ENCODE results near the gene BCL11A. TPM values are rescaled to one million over a fixed set of nuclear protein-coding genes. Genes with fewer than 3 reads are reported as not detected.

BCL11A gene
- total RNA-seq, 1 experiment from 2014 or later, result 91.4 TPM

DNA sequence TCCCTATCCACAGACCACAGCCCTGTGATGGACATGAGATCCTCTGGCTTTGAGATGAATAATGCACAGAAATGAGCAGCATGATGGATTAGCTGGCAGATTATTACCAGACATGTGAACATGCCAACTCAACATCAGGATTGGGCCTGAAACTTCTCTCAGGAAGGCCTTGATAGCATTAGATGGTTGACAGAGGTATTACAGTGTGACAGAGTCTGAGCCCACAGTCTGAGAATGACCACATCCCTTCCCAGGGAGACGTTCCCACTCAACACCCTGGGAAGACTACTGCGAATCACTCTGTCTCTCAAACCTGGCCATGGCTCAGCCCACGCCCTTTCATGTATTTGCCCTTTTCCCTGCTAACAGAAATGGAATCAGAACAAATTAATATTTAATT is 66.9 kb downstream of the BCL11A start:
- TF ChIP-seq, protein P1, sequence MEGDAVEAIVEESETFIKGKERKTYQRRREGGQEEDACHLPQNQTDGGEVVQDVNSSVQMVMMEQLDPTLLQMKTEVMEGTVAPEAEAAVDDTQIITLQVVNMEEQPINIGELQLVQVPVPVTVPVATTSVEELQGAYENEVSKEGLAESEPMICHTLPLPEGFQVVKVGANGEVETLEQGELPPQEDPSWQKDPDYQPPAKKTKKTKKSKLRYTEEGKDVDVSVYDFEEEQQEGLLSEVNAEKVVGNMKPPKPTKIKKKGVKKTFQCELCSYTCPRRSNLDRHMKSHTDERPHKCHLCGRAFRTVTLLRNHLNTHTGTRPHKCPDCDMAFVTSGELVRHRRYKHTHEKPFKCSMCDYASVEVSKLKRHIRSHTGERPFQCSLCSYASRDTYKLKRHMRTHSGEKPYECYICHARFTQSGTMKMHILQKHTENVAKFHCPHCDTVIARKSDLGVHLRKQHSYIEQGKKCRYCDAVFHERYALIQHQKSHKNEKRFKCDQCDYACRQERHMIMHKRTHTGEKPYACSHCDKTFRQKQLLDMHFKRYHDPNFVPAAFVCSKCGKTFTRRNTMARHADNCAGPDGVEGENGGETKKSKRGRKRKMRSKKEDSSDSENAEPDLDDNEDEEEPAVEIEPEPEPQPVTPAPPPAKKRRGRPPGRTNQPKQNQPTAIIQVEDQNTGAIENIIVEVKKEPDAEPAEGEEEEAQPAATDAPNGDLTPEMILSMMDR (conservative IDR thresholded peaks at IDR 0.05), result no peak
- no peak overlapping the region for H2BK20ac ChIP-seq (ENCODE audit: low read depth, low read length, poor library complexity, severe bottlenecking)
- no peak overlapping the region for H3K18ac ChIP-seq (ENCODE audit: insufficient read length, low read depth, low read length)
- no peak overlapping the region for H2BK15ac ChIP-seq (ENCODE audit: low read depth, low read length)
- Mint-ChIP-seq H3K4me1 (peaks cover 64 to 72% of the 10 kb centered on the region in 2 experiments), H3K27ac (no peak overlapping the region), H3K27me3 (ENCODE audit: low read depth) (no peaks in the 10 kb centered on the region), H3K9me3 (no peaks in the 10 kb centered on the region), H3K36me3 (ENCODE audit: insufficient read depth in 1 of 3, low read depth in 3 of 3) (peaks cover 7 to 53% (median 31%) of the 10 kb centered on the region in 3 experiments; a peak in 6 of 7 replicates), H3K4me3 (no peak overlapping the region)
- no peak overlapping the region for H4K8ac ChIP-seq (replicated peaks; ENCODE audit: insufficient read length, low read depth, low read length)
- no peak overlapping the region for H2BK5ac ChIP-seq (ENCODE audit: insufficient read length, low read length)
- H4K20me1 ChIP-seq (ENCODE audit: control insufficient read depth, insufficient read depth, insufficient read length), result no peaks in the 10 kb centered on the region
- H3K9me3 ChIP-seq (ENCODE audit: control insufficient read depth, low read depth, low read length), result no peaks in the 10 kb centered on the region
- H3K9ac ChIP-seq (ENCODE audit: extremely low read depth, insufficient read length, low read length), result no peak overlapping the region
- H3K4ac ChIP-seq (ENCODE audit: low read depth, low read length), result no peak overlapping the region
- no peak overlapping the region for H3K4me2 ChIP-seq (ENCODE audit: insufficient read depth, insufficient read length, low read length)
- peaks cover 7% of the 10 kb centered on the region for H3K4me1 ChIP-seq (ENCODE audit: insufficient read depth, low read length)
- no CpG with 5 or more reads among the region's 3 CpGs for WGBS (ENCODE audit: extremely low coverage, insufficient read length, low lambda C conversion rate)
- no peak overlapping the region for H3T11ph ChIP-seq (ENCODE audit: low read length)
- H3K23ac ChIP-seq (ENCODE audit: insufficient read length, low read depth, low read length), result no peak overlapping the region
- H3K23me2 ChIP-seq (ENCODE audit: insufficient read length, low read depth, low read length, poor library complexity, severe bottlenecking), result no peaks in the 10 kb centered on the region
- no peak overlapping the region for H2AFZ ChIP-seq (ENCODE audit: low read length)
- no peak for DNase-seq
- H3K27me3 ChIP-seq (ENCODE audit: insufficient read depth, low read length), result no peaks in the 10 kb centered on the region
- H4K91ac ChIP-seq (ENCODE audit: insufficient read length, low read depth, low read length), result no peak overlapping the region
- H3K79me1 ChIP-seq (ENCODE audit: insufficient read depth, low read depth, low read length, poor library complexity, severe bottlenecking), result peaks cover 11% of the 10 kb centered on the region
- H4K5ac ChIP-seq (ENCODE audit: insufficient read length, low read depth, low read length), result no peak overlapping the region
- H2BK12ac ChIP-seq (ENCODE audit: insufficient read length, low read depth, low read length), result no peak overlapping the region
- H2AK5ac ChIP-seq (ENCODE audit: insufficient read length, low read length), result no peak overlapping the region
- peaks cover 4% of the 10 kb centered on the region; the same call in 1 of the 2 replicates for H3K79me2 ChIP-seq (ENCODE audit: insufficient read depth, low read length)
- H3K27ac ChIP-seq (ENCODE audit: insufficient read length, low read depth, low read length), result no peak overlapping the region
- no peak overlapping the region for H3K14ac ChIP-seq (ENCODE audit: insufficient read depth, low read length)
- no peak overlapping the region for H2BK120ac ChIP-seq (ENCODE audit: low read depth, low read length, poor library complexity, severe bottlenecking)
- H3K56ac ChIP-seq (ENCODE audit: insufficient read length, low read depth, low read length), result no peak overlapping the region
